Measurements from ENCODE around the gene SH3RF3.

SH3RF3 gene

DNA sequence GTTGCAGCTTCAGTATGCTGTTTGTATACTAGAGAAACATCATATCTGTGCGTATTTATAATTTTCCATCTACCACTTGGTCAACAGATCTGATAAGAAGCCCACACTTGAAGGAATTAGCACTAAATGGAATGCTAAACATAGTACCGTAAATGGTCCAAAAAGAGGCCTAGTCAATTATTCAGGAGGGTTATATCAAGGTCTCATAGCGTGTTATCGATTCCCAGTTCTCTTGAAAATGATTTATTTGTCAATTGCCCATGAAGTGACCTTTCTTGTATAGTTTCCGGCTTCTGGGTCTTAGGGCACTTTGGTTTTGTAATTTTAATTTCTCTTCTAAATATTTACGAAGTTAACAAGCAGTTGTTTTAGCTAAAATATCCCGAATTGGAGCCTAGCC lies 18.4 kb downstream of the SH3RF3 start:
- no peak overlapping the region for H3K4me3 ChIP-seq (ENCODE audit: low read length in 2 of 2)
- no peak overlapping the region for H3K14ac ChIP-seq (ENCODE audit: low read length)
- H3K36me3 ChIP-seq (replicated peaks in 1 of 2; ENCODE audit: control insufficient read depth in 2 of 2, insufficient read depth in 2 of 2, low read length in 2 of 2) = no peaks in the 10 kb centered on the region
- no peak overlapping the region for H3K9ac ChIP-seq (ENCODE audit: low read depth, low read length, poor library complexity)
- no peak overlapping the region for H2BK12ac ChIP-seq (ENCODE audit: low read length)
- H3K79me1 ChIP-seq (ENCODE audit: low read depth, low read length) = no peaks in the 10 kb centered on the region
- no CpG with 5 or more reads among the region's 7 CpGs for WGBS, 2 donors (ENCODE audit: extremely low coverage in 2 of 2, insufficient read length in 2 of 2, insufficient replicate concordance in 1 of 2)
- no peak overlapping the region for H3K4me2 ChIP-seq (ENCODE audit: insufficient read depth, low read length, poor library complexity, severe bottlenecking)
- H3K23ac ChIP-seq (ENCODE audit: low read depth, low read length, poor library complexity) = no peak overlapping the region
- H2BK120ac ChIP-seq (ENCODE audit: low read depth, low read length) = no peak overlapping the region
- no peak overlapping the region for H3K4ac ChIP-seq (ENCODE audit: low read length)
- H2BK5ac ChIP-seq (ENCODE audit: low read length) = no peak overlapping the region
- no peaks in the 10 kb centered on the region for H3K27me3 ChIP-seq (ENCODE audit: control insufficient read depth in 3 of 3, insufficient read depth in 3 of 3, low read depth in 1 of 3, low read length in 3 of 3)
- H3K27ac ChIP-seq (replicated peaks; ENCODE audit: low read length) = no peak overlapping the region
- no peak overlapping the region for H2BK15ac ChIP-seq (ENCODE audit: low read length)
- H4K8ac ChIP-seq (ENCODE audit: low read depth, low read length) = no peak overlapping the region
- H4K91ac ChIP-seq (ENCODE audit: low read depth, low read length, poor library complexity) = no peak overlapping the region
- no peak overlapping the region for H2AFZ ChIP-seq (ENCODE audit: low read length)
- H3K9me3 ChIP-seq (replicated peaks in 1 of 2; ENCODE audit: control insufficient read depth in 2 of 2, insufficient read depth in 1 of 2, low read depth in 1 of 2, low read length in 2 of 2) = peaks cover 0 to 2% of the 10 kb centered on the region in 2 donors
- no peak overlapping the region for H3K18ac ChIP-seq (ENCODE audit: low read length)
- H2AK5ac ChIP-seq (ENCODE audit: low read depth, low read length) = no peak overlapping the region
- DNase-seq (ENCODE audit: low spot score) = no peak
- H3K4me1 ChIP-seq (ENCODE audit: control insufficient read depth in 2 of 2, insufficient read depth in 1 of 2, low read depth in 1 of 2, low read length in 2 of 2) = no peaks in the 10 kb centered on the region

GRCh38 chr2:109148117-109148746 lies 19.2 kb downstream of the SH3RF3 start:
- no peak overlapping the region for H2AK5ac ChIP-seq (ENCODE audit: low read depth, low read length)

GRCh38 chr2:109148991-109149645 lies 20.1 kb downstream of the SH3RF3 start:
- Histone ChIP-seq H2AFZ (ENCODE audit: low read length) (no peak overlapping the region), H3K23ac (ENCODE audit: low read depth, low read length, poor library complexity) (no peak overlapping the region), H2BK5ac (ENCODE audit: low read length) (no peak overlapping the region), H3K14ac (ENCODE audit: low read length) (no peak overlapping the region), H3K4me1 (ENCODE audit: control insufficient read depth in 2 of 2, insufficient read depth in 1 of 2, low read depth in 1 of 2, low read length in 2 of 2) (no peaks in the 10 kb centered on the region), H2AK5ac (ENCODE audit: low read depth, low read length) (no peak overlapping the region), H2BK15ac (ENCODE audit: low read length) (no peak overlapping the region), H3K27ac (replicated peaks; ENCODE audit: low read length) (no peak overlapping the region), H3K4me2 (ENCODE audit: insufficient read depth, low read length, poor library complexity, severe bottlenecking) (no peak overlapping the region), H3K18ac (ENCODE audit: low read length) (no peak overlapping the region), H3K36me3 (replicated peaks in 1 of 2; ENCODE audit: control insufficient read depth in 2 of 2, insufficient read depth in 2 of 2, low read length in 2 of 2) (no peaks in the 10 kb centered on the region), H3K79me1 (ENCODE audit: low read depth, low read length) (no peaks in the 10 kb centered on the region), H3K4ac (ENCODE audit: low read length) (no peak overlapping the region), H3K4me3 (ENCODE audit: low read length in 2 of 2) (no peak overlapping the region), H2BK120ac (ENCODE audit: low read depth, low read length) (no peak overlapping the region), H3K27me3 (ENCODE audit: control insufficient read depth in 3 of 3, insufficient read depth in 3 of 3, low read depth in 1 of 3, low read length in 3 of 3) (no peaks in the 10 kb centered on the region), H4K8ac (ENCODE audit: low read depth, low read length) (no peak overlapping the region), H3K9me3 (replicated peaks in 1 of 2; ENCODE audit: control insufficient read depth in 2 of 2, insufficient read depth in 1 of 2, low read depth in 1 of 2, low read length in 2 of 2) (peaks cover 0 to 2% of the 10 kb centered on the region in 2 donors), H3K9ac (ENCODE audit: low read depth, low read length, poor library complexity) (no peak overlapping the region), H2BK12ac (ENCODE audit: low read length) (no peak overlapping the region), H4K91ac (ENCODE audit: low read depth, low read length, poor library complexity) (no peak overlapping the region)
- DNase-seq (ENCODE audit: low spot score) = no peak
- no CpG with 5 or more reads among the region's 8 CpGs for WGBS, 2 donors (ENCODE audit: extremely low coverage in 2 of 2, insufficient read length in 2 of 2, insufficient replicate concordance in 1 of 2)

More at GRCh38 chr2:109148117-109148746, 19.2 kb downstream of the SH3RF3 start:
- Histone ChIP-seq H3K4me3 (ENCODE audit: low read length in 2 of 2) (no peak overlapping the region), H3K9ac (ENCODE audit: low read depth, low read length, poor library complexity) (no peak overlapping the region), H2BK12ac (ENCODE audit: low read length) (no peak overlapping the region), H3K79me1 (ENCODE audit: low read depth, low read length) (no peaks in the 10 kb centered on the region), H3K36me3 (replicated peaks in 1 of 2; ENCODE audit: control insufficient read depth in 2 of 2, insufficient read depth in 2 of 2, low read length in 2 of 2) (no peaks in the 10 kb centered on the region), H3K14ac (ENCODE audit: low read length) (no peak overlapping the region), H2AFZ (ENCODE audit: low read length) (no peak overlapping the region), H4K8ac (ENCODE audit: low read depth, low read length) (no peak overlapping the region), H3K18ac (ENCODE audit: low read length) (no peak overlapping the region), H2BK15ac (ENCODE audit: low read length) (no peak overlapping the region), H3K23ac (ENCODE audit: low read depth, low read length, poor library complexity) (no peak overlapping the region), H3K27me3 (ENCODE audit: control insufficient read depth in 3 of 3, insufficient read depth in 3 of 3, low read depth in 1 of 3, low read length in 3 of 3) (no peaks in the 10 kb centered on the region), H3K4ac (ENCODE audit: low read length) (no peak overlapping the region), H3K27ac (replicated peaks; ENCODE audit: low read length) (no peak overlapping the region), H2BK120ac (ENCODE audit: low read depth, low read length) (no peak overlapping the region), H3K4me1 (ENCODE audit: control insufficient read depth in 2 of 2, insufficient read depth in 1 of 2, low read depth in 1 of 2, low read length in 2 of 2) (no peaks in the 10 kb centered on the region), H3K9me3 (replicated peaks in 1 of 2; ENCODE audit: control insufficient read depth in 2 of 2, insufficient read depth in 1 of 2, low read depth in 1 of 2, low read length in 2 of 2) (peaks cover 0 to 2% of the 10 kb centered on the region in 2 donors), H2BK5ac (ENCODE audit: low read length) (no peak overlapping the region), H4K91ac (ENCODE audit: low read depth, low read length, poor library complexity) (no peak overlapping the region), H3K4me2 (ENCODE audit: insufficient read depth, low read length, poor library complexity, severe bottlenecking) (no peak overlapping the region)
- no CpG with 5 or more reads among the region's 12 CpGs for WGBS, 2 donors (ENCODE audit: extremely low coverage in 2 of 2, insufficient read length in 2 of 2, insufficient replicate concordance in 1 of 2)
- DNase-seq (ENCODE audit: low spot score) = no peak

GRCh38 chr2:109150559-109150958 lies 21.6 kb downstream of the SH3RF3 start:
- WGBS, 2 donors (ENCODE audit: extremely low coverage in 2 of 2, insufficient read length in 2 of 2, insufficient replicate concordance in 1 of 2) = no CpG with 5 or more reads among the region's 3 CpGs

More at GRCh38 chr2:109150559-109150958, 21.6 kb downstream of the SH3RF3 start:
- no peak overlapping the region for H3K18ac ChIP-seq (ENCODE audit: low read length)
- no peak overlapping the region for H2AK5ac ChIP-seq (ENCODE audit: low read depth, low read length)
- H3K14ac ChIP-seq (ENCODE audit: low read length) = no peak overlapping the region
- no peak overlapping the region for H3K4me2 ChIP-seq (ENCODE audit: insufficient read depth, low read length, poor library complexity, severe bottlenecking)
- no peak overlapping the region for H3K23ac ChIP-seq (ENCODE audit: low read depth, low read length, poor library complexity)
- H4K8ac ChIP-seq (ENCODE audit: low read depth, low read length) = no peak overlapping the region
- peaks cover under 1 to 1% of the 10 kb centered on the region in 2 donors for H3K4me1 ChIP-seq (ENCODE audit: control insufficient read depth in 2 of 2, insufficient read depth in 1 of 2, low read depth in 1 of 2, low read length in 2 of 2)
- H3K4ac ChIP-seq (ENCODE audit: low read length) = no peak overlapping the region
- no peaks in the 10 kb centered on the region for H3K79me1 ChIP-seq (ENCODE audit: low read depth, low read length)
- no peak overlapping the region for H2BK12ac ChIP-seq (ENCODE audit: low read length)
- no peak for DNase-seq (ENCODE audit: low spot score)
- H3K27ac ChIP-seq (replicated peaks; ENCODE audit: low read length) = no peak overlapping the region
- H2BK120ac ChIP-seq (ENCODE audit: low read depth, low read length) = no peak overlapping the region
- H3K27me3 ChIP-seq (ENCODE audit: control insufficient read depth in 3 of 3, insufficient read depth in 3 of 3, low read depth in 1 of 3, low read length in 3 of 3) = no peaks in the 10 kb centered on the region
- H2BK5ac ChIP-seq (ENCODE audit: low read length) = no peak overlapping the region
- H3K9me3 ChIP-seq (replicated peaks in 1 of 2; ENCODE audit: control insufficient read depth in 2 of 2, insufficient read depth in 1 of 2, low read depth in 1 of 2, low read length in 2 of 2) = peaks cover 0 to 2% of the 10 kb centered on the region in 2 donors
- H3K9ac ChIP-seq (ENCODE audit: low read depth, low read length, poor library complexity) = no peak overlapping the region
- no peak overlapping the region for H3K4me3 ChIP-seq (ENCODE audit: low read length in 2 of 2)
- H3K36me3 ChIP-seq (replicated peaks in 1 of 2; ENCODE audit: control insufficient read depth in 2 of 2, insufficient read depth in 2 of 2, low read length in 2 of 2) = no peaks in the 10 kb centered on the region
- H4K91ac ChIP-seq (ENCODE audit: low read depth, low read length, poor library complexity) = no peak overlapping the region
- H2AFZ ChIP-seq (ENCODE audit: low read length) = no peak overlapping the region
- H2BK15ac ChIP-seq (ENCODE audit: low read length) = no peak overlapping the region
